ENCODE results near the gene FUBP1. TPM values are rescaled to one million over a fixed set of nuclear protein-coding genes. Genes with fewer than 3 reads are reported as not detected.

FUBP1 gene
- total RNA-seq, 3 donors from 2014 or later: 86.5 to 105 (median 97.8) TPM

GRCh38 chr1:77994117-77994705 is 15.3 kb upstream of the FUBP1 start:
- no peak overlapping the region for H3K4me3 ChIP-seq
- no peaks in the 10 kb centered on the region for H3K9me3 ChIP-seq
- no peak for ATAC-seq
- intact Hi-C loops (cut with DNase I, micrococcal nuclease): no loop called here
- DNase-seq: no peak
- H3K4me1 ChIP-seq (ENCODE audit: low read depth): peaks cover 5% of the 10 kb centered on the region
- H3K36me3 ChIP-seq (ENCODE audit: low read depth): no peaks in the 10 kb centered on the region
- no peak for TF ChIP-seq CTCF (IDR thresholded peaks at IDR 0.05)

DNA sequence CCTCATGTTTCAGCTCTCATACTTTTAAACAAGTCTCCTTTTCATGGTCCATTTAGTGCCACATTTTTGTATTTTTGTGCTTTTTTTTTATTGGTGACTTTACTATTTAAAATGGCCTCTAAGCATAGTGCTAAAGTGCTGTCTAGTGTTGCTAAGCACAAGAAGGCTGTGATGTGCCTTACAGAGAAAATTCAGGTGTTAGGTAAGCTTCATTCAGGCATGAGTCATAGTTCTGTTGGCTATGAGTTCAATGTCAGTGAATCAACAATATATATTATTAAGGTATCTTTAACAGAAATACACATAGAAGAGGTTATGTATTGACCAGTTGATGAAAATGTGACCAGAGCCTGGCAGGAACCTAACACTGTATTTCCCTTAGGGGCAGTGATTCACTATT is 12.8 kb upstream of the FUBP1 start:
- no peaks in the 10 kb centered on the region for H3K9me3 ChIP-seq
- ATAC-seq: peak; percentile 65
- DNase-seq: no peak
- no peaks in the 10 kb centered on the region for H3K36me3 ChIP-seq (ENCODE audit: low read depth)
- peaks cover 5% of the 10 kb centered on the region for H3K4me1 ChIP-seq (ENCODE audit: low read depth)
- no peak for TF ChIP-seq CTCF (IDR thresholded peaks at IDR 0.05)
- intact Hi-C loops (cut with DNase I, micrococcal nuclease): no loop called here
- no peak overlapping the region for H3K4me3 ChIP-seq

- Histone ChIP-seq H3K4me3 (no peak overlapping the region), H3K36me3 (ENCODE audit: low read depth) (no peaks in the 10 kb centered on the region), H3K9me3 (no peaks in the 10 kb centered on the region), H3K4me1 (ENCODE audit: low read depth) (peaks cover 5% of the 10 kb centered on the region)
- no peak for TF ChIP-seq CTCF (IDR thresholded peaks at IDR 0.05)
- DNase-seq (no peak), ATAC-seq (peak; percentile 50)
- intact Hi-C loops (cut with DNase I, micrococcal nuclease): no loop called here
Measured at GRCh38 chr1:77990629-77991204, 11.8 kb upstream of the FUBP1 start.

DNA sequence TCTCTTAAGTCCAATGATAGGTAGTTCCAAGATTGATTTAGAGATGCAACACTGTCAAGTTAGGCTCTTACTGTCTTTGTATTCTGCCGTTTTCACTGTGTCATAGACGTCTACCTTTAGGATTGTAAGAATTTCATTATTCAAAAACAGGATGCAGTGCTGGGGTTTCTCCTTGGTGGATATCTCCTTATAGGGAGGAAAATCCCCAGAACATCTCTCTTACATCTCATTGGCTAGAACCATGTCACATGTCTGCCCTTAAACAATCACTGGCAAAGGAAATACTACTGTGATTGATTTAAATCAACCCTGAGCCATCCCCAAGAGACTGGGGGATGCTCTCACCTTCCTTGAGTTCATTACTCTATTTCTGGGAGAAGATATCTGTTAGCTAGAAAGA is 10.9 kb upstream of the FUBP1 start:
- Histone ChIP-seq H3K36me3 (ENCODE audit: low read depth) (no peaks in the 10 kb centered on the region), H3K4me3 (no peak overlapping the region), H3K9me3 (no peaks in the 10 kb centered on the region), H3K4me1 (ENCODE audit: low read depth) (peaks cover 5% of the 10 kb centered on the region)
- ATAC-seq (no peak), DNase-seq (no peak)
- intact Hi-C loops (cut with DNase I, micrococcal nuclease): no loop called here
- no peak for TF ChIP-seq CTCF (IDR thresholded peaks at IDR 0.05)

DNA sequence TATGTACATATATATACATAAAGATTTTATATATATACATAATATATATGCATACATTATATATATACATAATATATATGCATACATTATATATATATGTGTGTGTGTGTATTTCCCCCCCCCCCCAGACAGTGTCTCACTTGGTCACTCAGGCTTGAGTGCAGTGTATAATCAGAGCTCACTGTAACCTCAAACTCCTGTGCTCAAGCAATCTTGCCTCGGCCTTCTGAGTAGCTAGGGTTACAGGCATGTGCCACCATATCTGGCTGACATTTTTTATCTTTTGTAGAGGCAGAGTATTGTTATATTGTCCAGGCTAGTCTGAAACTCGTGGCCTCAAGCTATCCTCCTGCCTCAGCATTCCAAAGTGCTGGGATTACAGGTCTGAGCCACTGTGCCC is 9.0 kb upstream of the FUBP1 start:
- intact Hi-C loops (cut with DNase I, micrococcal nuclease): no loop called here
- ATAC-seq: no peak
- DNase-seq: no peak
- no peak overlapping the region for H3K4me3 ChIP-seq
- H3K9me3 ChIP-seq: no peaks in the 10 kb centered on the region
- H3K36me3 ChIP-seq (ENCODE audit: low read depth): no peaks in the 10 kb centered on the region
- no peaks in the 10 kb centered on the region for H3K4me1 ChIP-seq (ENCODE audit: low read depth)
- TF ChIP-seq CTCF (IDR thresholded peaks at IDR 0.05): no peak

Data from mucosa of descending colon (tissue), 3 donors.